GM19035 (cell line): Measurements from ENCODE around the gene UXT.
"Not testable (repeated sequence)": the region's sequence is repeated elsewhere in the genome, so short reads cannot be mapped to it uniquely, and the experiment has no call there.

ENCODE experiments used
- ATAC-seq: cut with Tn5 transposase; IDR thresholded peaks from one replicate; pipeline ENCODE4 v1.9.1; 2021; ENCODE audit not compliant: unreplicated experiment

Gene UXT

DNA sequence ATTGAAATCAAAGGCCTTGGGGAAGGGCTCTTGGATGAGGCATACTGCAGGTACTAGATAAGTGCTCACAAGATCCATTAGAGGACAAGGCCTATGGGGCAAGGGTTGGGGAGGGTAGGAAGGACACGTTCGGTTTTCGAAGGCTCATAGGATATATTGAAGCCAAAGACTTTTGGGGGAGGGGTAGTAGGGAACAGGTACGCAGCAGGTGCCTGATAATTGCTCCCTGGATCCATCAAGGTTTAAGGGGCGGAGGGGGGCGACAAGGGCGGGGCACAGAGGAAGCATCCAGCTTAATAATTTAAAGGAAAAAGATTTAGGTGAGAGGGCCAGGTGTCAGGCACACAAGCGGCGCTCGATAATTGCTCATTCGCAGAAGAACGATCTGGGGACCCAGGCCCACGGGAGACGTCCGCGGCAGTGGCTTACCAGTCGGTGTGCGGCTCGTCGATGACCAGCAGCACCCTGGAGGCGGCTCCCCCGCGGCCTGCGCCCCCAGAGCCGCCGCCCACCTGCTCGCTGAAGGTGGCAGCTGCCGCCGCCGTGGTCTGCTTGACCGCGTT lies 40.0 kb downstream of the UXT start:
- ATAC-seq: no peak

DNA sequence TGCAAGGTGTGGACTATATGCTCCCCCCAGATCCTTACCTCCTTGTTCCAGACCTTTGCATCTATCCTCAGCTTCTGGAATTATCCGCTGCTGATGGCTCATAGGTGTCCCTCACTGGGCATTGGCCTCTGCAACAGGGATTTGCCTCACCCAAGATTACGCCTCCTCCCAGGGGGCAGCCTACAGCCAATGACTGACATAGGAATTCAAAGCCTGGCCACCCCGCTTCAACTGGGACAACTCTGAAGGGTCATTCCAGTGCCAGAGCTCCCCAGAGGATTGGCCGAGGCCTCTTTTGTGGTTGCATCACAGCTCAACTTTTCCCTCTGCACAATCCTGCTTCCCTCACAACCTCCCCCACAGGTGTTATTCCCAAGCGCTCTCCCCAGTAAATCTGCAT lies 44.4 kb downstream of the UXT start:
- ATAC-seq: no peak

DNA sequence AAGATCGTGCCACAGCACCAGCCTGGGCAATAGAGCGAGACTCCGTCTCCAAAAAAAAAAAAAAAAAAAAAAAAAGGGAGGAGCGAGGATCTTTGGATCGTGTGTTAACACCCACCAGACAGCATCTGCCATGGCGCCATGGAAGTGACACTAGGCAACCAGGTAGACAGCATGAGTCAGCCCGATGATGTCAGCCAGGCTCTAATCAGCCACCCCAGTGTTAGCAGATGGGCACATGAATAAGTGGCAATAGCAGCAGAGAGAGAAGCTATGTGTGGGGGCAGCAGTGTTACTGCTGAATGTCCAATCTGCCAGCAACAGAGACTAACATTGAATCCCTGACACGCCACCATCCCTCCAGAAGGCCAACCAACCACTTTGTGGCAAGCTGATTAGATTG lies 45.9 kb downstream of the UXT start:
- ATAC-seq: no peak

DNA sequence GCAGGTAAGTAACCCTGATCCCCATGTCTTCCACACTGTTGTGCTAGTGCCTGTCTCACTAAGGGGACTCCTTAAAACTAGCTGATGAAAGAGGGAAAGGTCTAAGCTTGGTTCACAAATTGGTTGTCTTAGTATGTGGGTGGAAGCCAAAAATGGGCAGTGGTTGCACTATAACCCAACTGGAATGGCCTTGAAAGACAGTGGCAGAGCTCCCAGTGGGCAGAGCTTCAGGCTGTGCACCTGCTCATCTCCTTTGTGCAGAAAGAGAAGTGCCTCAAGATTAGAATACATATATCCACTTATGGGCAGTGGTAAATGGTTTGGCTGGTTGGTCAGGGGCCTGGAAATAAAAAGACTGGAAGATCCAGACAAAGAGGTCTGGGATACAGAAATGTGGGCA lies 46.6 kb downstream of the UXT start:
- no peak for ATAC-seq

DNA sequence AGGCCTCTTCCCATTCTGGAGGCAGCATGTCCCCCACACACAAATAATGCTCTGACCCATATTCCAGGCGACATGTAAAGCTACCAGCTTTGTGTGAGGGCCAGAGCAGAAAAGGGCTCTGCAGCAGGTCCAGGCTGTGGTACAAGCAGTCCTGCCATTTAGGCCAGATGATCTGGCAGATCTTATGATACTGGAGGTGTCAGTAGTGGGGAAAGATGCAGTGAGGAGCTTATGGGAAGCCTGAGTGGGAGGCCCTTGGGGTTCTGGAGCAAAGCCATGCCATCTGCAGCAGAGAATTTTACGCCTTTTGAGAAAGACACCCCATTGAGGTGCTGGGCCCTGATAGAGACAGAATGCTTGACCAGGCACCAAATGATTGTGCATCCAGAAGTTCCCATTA lies 47.1 kb downstream of the UXT start:
- ATAC-seq: no peak

DNA sequence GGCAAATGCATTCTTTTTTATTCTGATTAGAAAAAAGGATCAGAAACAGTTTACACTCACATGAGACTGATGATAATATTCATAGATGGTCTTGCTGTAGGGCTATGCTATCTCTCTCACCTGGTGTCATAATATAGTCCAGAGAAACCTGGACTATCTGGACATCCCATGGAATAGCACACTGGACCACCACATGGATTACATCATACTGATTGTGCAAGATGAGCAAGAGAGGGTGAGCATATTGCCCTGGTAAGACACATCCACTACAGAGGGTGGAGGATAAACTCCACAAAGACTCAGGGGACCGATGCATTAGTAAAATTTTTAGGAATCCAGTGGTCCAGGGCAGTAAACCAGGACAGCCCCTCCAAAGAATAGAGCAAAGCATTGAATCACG lies 47.5 kb downstream of the UXT start:
- no peak for ATAC-seq

DNA sequence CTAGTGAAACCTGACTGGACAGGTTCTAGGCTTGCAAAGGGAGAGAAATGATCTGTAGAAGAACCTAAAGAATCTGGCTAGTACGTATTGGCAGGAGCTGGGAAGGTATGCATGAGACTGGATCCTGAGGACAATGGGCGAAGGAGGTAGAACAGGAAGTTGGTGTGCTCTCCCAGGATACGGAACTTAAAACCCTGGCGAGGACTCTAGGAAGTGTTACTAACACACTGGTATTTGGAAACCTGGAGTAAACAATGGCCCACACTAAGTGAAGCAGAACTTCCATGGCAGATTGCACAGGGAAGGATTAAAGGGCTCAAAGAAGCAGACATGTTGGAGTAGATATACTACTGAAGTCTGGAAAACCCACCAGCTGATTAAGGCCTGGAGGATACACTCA lies 48.5 kb downstream of the UXT start:
- ATAC-seq: no peak

DNA sequence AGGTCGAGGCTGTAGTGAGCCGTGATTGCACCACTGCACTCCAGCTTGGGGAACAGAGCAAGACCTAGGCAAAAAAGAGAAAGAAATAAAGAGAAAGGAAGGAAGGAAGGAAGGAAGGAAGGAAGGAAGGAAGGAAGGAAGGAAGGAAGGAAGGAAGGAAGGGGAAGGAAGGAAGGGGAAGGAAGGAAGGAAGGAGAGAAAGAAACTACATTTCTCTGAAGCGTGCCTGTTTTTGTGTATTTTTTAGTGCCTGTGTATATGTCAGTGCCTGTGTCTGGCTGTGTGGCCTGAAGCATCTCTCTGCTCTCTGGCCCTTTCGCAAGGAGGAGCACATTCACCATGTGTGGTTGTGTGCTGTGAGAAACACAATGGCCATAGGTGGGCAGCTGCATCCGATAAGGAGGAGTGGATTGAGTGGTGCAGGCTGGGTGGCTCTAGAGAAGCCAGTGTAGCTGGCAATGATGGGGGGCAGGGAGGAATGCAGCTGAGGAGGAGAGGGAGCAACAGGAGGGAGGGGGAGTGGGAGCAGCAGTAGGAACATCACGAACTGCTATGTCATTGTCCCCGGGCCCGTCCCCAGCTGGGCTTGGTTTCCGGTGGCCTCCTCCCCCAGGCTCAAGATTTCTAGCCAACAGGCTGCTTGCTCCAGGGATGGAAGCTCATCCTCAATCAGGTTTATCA lies 50.7 kb downstream of the UXT start:
- ATAC-seq: no peak

DNA sequence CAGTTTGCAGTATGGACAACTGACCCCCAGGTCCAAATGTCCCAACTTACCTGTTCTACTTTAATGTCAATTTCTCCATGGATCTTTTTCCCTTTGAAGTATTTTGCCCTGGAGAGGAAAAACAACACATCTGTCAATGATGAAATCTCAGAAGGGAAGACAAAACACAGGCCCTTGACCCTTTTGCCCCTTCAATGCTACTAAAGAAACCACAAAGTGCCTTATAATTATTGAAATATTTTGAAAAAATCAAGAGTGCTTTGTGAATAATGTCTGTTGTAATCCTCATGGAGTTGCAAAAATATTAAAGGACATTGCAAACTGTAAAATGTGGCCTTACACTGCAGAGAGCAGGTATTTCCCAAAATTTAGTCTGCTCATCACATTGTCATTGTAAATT lies 51.9 kb downstream of the UXT start:
- ATAC-seq: no peak

DNA sequence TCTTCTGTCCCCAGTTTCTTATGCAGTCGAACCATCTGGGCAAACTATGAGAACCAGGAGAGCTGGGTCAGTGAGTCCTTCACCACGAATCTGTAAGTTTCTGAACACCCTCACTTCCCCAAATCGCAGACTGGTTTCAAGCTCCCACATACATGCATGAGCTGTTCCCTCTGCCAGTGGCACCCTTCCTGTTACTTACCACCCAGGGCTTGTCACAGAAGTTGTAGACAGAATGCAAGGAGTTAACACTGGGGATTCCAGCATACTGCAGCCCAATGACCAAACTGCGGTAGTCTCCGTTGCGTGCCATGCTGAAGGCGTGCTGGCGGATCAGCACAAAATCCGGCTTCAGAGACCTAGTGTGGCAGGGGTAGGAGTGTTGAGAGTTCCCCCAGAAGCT lies 54.0 kb downstream of the UXT start:
- ATAC-seq: no peak

DNA sequence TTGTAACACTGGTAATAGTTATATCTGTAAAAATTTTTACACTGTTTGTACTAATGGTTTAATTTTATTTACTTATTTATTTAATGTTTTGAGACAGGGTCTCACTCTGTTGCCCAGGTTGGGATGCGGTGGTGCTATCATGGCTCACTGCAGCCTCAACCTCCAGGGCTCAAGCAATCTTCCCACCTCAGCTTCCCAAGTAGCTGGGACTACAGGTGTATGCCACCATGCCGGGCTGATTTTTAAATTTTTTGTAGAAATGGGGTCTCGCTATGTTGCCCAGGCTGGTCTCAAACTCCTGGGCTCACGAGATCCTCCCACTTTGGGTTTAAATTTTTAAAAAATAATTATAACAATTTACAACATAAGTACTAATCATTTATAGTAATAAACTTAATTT lies 55.9 kb downstream of the UXT start:
- ATAC-seq: not testable (repeated sequence)
